Activated T-helper 17 cell treated with anti-CD3 and anti-CD28 coated beads, Interleukin-2, amount 50 U/mL, for 72 hours (primary cell): ENCODE results near the gene ARFGEF2. TPM values are rescaled to one million over a fixed set of nuclear protein-coding genes. Genes with fewer than 3 reads are reported as not detected.
"Not testable (repeated sequence)": the region's sequence is repeated elsewhere in the genome, so short reads cannot be mapped to it uniquely, and the experiment has no call there.

ENCODE experiments used
- ATAC-seq: fragments of 150-1000 bp; cut with Tn5 transposase; replicated peaks from 2 replicates; pipeline ENCODE4 v1.10.0; 2021; ENCODE audit warnings: mild to moderate bottlenecking, moderate library complexity
- H3K27ac Mint-ChIP-seq: one replicate; pipeline ENCODE4 v1.8.0; 2022; ENCODE audit warnings: mixed read lengths
- H3K27me3 Mint-ChIP-seq: one replicate; pipeline ENCODE4 v1.8.0; 2022; ENCODE audit warnings: mixed read lengths
- H3K36me3 Mint-ChIP-seq: one replicate; pipeline ENCODE4 v1.8.0; 2022; ENCODE audit warnings: low read depth, mild to moderate bottlenecking, mixed read lengths
- H3K4me1 Mint-ChIP-seq: one replicate; pipeline ENCODE4 v1.8.0; 2022; ENCODE audit warnings: mixed read lengths
- H3K4me3 Mint-ChIP-seq: one replicate; pipeline ENCODE4 v1.8.0; 2022; ENCODE audit warnings: mild to moderate bottlenecking, mixed read lengths
- H3K9me3 Mint-ChIP-seq: one replicate; pipeline ENCODE4 v1.8.0; 2022; ENCODE audit warnings: mixed read lengths
- total RNA-seq, 2 donors: library from RNA; stranded (reverse); gene quantifications; one replicate each; pipeline ENCODE4 v1.2.3, GENCODE V29; 2022

Gene ARFGEF2
- total RNA-seq, 2 donors from 2014 or later: 22.9 to 32.0 TPM

GRCh38 chr20:49052334-49052733 is 130.8 kb downstream of the ARFGEF2 start:
- H3K27ac Mint-ChIP-seq: peak overlapping the region; percentile 61
- peaks cover 29% of the 10 kb centered on the region for H3K4me1 Mint-ChIP-seq
- H3K27me3 Mint-ChIP-seq: no peaks in the 10 kb centered on the region
- peaks cover 77% of the 10 kb centered on the region for H3K36me3 Mint-ChIP-seq
- ATAC-seq: no peak
- H3K9me3 Mint-ChIP-seq: no peaks in the 10 kb centered on the region
- no peak overlapping the region for H3K4me3 Mint-ChIP-seq

GRCh38 chr20:49054056-49054643 is 132.6 kb downstream of the ARFGEF2 start:
- peak; percentile 45 for ATAC-seq
- Mint-ChIP-seq H3K9me3 (no peaks in the 10 kb centered on the region), H3K36me3 (peaks cover 78% of the 10 kb centered on the region), H3K4me3 (peak overlapping the region; percentile 13), H3K4me1 (peaks cover 16% of the 10 kb centered on the region), H3K27ac (peak overlapping the region; percentile 13), H3K27me3 (no peaks in the 10 kb centered on the region)

- H3K27me3 Mint-ChIP-seq: no peaks in the 10 kb centered on the region
- H3K4me1 Mint-ChIP-seq: no peaks in the 10 kb centered on the region
- no peak overlapping the region for H3K27ac Mint-ChIP-seq
- H3K9me3 Mint-ChIP-seq: no peaks in the 10 kb centered on the region
- ATAC-seq: no peak
- H3K36me3 Mint-ChIP-seq: peaks cover 96% of the 10 kb centered on the region
- H3K4me3 Mint-ChIP-seq: no peak overlapping the region
These were observed 141.8 kb downstream of the ARFGEF2 start for GRCh38 chr20:49063279-49063678.

GRCh38 chr20:49074521-49074920 is 153.0 kb downstream of the ARFGEF2 start:
- H3K4me1 Mint-ChIP-seq: peaks cover 6% of the 10 kb centered on the region
- H3K27ac Mint-ChIP-seq: peak overlapping the region; percentile 81
- no peaks in the 10 kb centered on the region for H3K9me3 Mint-ChIP-seq
- no peak overlapping the region for H3K4me3 Mint-ChIP-seq
- peaks cover 100% of the 10 kb centered on the region for H3K36me3 Mint-ChIP-seq
- no peak for ATAC-seq
- H3K27me3 Mint-ChIP-seq: no peaks in the 10 kb centered on the region

DNA sequence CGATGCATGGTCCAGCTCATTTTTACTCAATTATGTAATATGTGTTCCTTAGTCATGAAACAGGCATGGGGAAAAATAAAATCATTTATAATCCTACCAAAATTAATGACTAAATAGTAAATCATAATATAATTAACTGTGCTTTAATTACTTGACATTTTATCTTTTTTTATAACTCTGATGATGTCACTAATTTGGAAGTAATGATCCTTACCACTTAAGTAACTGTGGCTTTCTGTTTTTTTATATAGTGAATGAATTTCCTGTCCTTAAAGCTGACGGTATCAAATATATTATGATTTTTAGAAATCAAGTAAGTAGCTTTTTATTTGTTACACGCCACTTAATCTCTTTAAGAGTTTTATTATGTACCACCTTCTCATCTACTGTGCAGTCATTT is 156.8 kb downstream of the ARFGEF2 start:
- H3K27ac Mint-ChIP-seq: no peak overlapping the region
- H3K4me1 Mint-ChIP-seq: peaks cover 6% of the 10 kb centered on the region
- no peaks in the 10 kb centered on the region for H3K9me3 Mint-ChIP-seq
- no peaks in the 10 kb centered on the region for H3K27me3 Mint-ChIP-seq
- no peak overlapping the region for H3K4me3 Mint-ChIP-seq
- ATAC-seq: no peak
- peaks cover 100% of the 10 kb centered on the region for H3K36me3 Mint-ChIP-seq

- H3K4me1 Mint-ChIP-seq, H3K9me3 Mint-ChIP-seq, H3K27me3 Mint-ChIP-seq, ATAC-seq, H3K4me3 Mint-ChIP-seq, H3K27ac Mint-ChIP-seq: not testable (repeated sequence)
- peaks cover 100% of the 10 kb centered on the region for H3K36me3 Mint-ChIP-seq
These were observed 160.8 kb downstream of the ARFGEF2 start for GRCh38 chr20:49082295-49082694.

Other genes with a start within 250 kb of the ARFGEF2 start
- 100 to 1,000 TPM in 1 of 2 donors, 10 to 100 TPM in 1; 96.1 to 111 TPM for gene PREX1, start 93.7 kb upstream of the ARFGEF2 start, total RNA-seq
- 100 to 1,000 TPM in 1 of 2 donors, 10 to 100 TPM in 1; 59.5 to 138 TPM for gene CSE1L, start 124.6 kb downstream of the ARFGEF2 start, total RNA-seq